GM19099 (cell line): ENCODE results near the gene PROS1.

ENCODE experiments used
- POLR2A ChIP-seq: IDR thresholded peaks from 3 replicates; pipeline ENCODE4 v1.6.1; 2011; ENCODE audit warnings: low read depth; ENCODE audit not compliant: insufficient read length; ENCODE audit errors: extremely low read depth

Gene PROS1

DNA sequence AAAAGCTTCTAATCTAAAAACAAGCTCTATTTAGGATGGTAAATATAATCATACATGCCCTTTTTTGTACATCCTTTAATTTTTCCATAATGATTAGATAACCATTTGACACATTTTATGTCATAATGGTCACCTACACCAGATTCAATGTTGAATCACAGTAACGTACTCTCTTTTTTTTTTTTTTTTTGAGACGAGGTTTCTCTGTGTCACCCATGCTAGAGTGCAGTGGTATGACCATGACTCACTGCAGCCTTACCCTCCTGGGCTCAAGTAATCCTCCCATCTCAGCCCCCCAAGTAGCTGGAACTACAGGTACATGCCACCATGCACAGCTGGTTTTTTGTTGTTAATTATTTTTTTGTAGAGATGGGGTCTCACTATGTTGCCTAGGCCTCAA lies 49.2 kb downstream of the PROS1 start:
- TF ChIP-seq POLR2A, result no peak

GRCh38 chr3:93923006-93923405 lies 50.7 kb downstream of the PROS1 start:
- TF ChIP-seq POLR2A, result no peak

DNA sequence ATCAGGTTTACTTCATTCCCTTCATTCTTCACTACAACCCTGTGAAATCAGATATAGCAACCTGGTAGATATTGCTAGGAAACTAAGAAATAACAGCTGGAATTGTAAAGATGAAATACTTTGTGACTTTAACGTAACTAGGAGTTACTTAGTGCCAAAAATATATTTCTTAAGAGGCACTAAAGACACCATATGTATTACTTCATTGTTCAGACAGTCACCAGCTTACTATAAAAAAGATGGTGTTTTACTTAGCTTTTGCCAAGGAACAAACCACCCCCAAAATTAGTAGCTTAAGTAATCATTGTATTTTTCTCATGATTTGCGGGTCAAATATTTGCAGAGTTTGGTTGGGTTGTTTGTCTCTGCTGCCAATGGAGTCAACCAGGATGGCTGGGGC lies 62.5 kb downstream of the PROS1 start:
- no peak for TF ChIP-seq POLR2A

- no peak for TF ChIP-seq POLR2A
Measured at GRCh38 chr3:93910097-93910496, 63.6 kb downstream of the PROS1 start.

- TF ChIP-seq POLR2A, result no peak
Measured at GRCh38 chr3:93907132-93907531, 66.6 kb downstream of the PROS1 start.

- no peak for TF ChIP-seq POLR2A
Measured at GRCh38 chr3:93906245-93906644, 67.5 kb downstream of the PROS1 start.

GRCh38 chr3:93904568-93904967 lies 69.1 kb downstream of the PROS1 start:
- TF ChIP-seq POLR2A, result no peak

DNA sequence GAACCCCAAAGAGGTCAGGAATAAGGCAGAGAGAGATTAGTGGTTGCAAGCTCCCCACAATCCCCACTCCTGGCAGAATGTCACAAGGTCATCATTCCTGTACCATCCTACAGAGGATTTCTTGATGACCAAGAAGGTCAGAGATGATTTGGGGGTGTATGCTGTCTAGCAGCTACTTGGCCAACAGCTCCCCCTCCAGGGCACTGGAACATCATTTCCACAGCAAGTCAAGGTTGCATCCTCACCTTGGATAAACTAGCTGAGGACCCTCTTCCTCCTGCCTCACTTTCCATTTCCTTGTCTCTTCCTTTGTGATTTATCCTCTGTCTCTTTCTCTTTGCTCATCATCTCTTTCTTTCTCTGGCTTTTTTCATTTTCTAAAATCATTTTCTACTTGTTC lies 106.3 kb downstream of the PROS1 start:
- no peak for TF ChIP-seq POLR2A

GRCh38 chr3:93861017-93861416 lies 112.7 kb downstream of the PROS1 start:
- TF ChIP-seq POLR2A, result no peak

DNA sequence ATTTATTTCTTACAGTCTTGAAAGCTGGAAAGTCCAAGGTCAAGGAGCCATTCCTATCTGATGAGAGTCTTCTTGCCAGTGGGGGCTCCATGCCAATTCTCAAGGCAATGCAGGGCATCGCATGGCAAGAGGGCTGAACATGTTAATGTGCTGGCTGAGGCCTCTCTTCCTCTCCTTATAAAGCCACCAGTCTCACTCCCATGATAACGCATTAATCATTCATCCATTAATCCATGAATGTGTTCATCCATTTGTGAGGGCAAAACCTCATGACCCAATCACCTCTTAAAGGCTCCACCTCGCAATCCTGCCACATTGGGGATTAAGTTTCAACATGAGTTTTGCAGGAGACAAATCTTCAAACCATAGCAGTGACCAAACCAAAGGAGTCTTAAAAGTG lies 118.3 kb downstream of the PROS1 start:
- no peak for TF ChIP-seq POLR2A

GRCh38 chr3:93843981-93844380 lies 129.7 kb downstream of the PROS1 start:
- TF ChIP-seq POLR2A, result no peak
